Pancreas (tissue), 10 donors: ENCODE measurements around the gene AFF3. TPM values are rescaled to one million over a fixed set of nuclear protein-coding genes. Genes with fewer than 3 reads are reported as not detected.

ENCODE experiments used
- ATAC-seq, 4 donors: fragments of 200-7000 bp; cut with Tn5 transposase; one replicate each; pipeline versions ENCODE4 v1.8.0 to v1.9.1; 2020; ENCODE audit warnings: mild to moderate bottlenecking in 4 of 4, moderate library complexity in 4 of 4
- DNase-seq, 6 donors: peaks; one replicate each; pipeline ENCODE4 v3.0.0-alpha.2; 2020
- FAIRE-seq: peaks from 2 replicates; lab custom pipeline; 2012; peaks lifted over from hg19 to GRCh38; lab: Jason Lieb, UNC
- H3K27ac ChIP-seq, 4 donors: fragments of 200-600 bp; sonication (generic); 1 replicate in 3 of 4; 2 replicates in 1 of 4; pipeline versions ENCODE4 v1.5.0 to v1.8.0; 2020
- H3K27me3 ChIP-seq, 4 donors: fragments of 200-600 bp; one replicate each; pipeline ENCODE4 v1.8.0; 2021
- H3K36me3 ChIP-seq, 3 donors: fragments of 200-600 bp; sonication (generic) in 1 of 3; one replicate each; pipeline versions ENCODE4 v1.5.0 to v1.8.0; 2020 to 2021
- H3K4me1 ChIP-seq, 3 donors: fragments of 200-600 bp; one replicate each; pipeline ENCODE4 v1.8.0; 2021
- H3K4me3 ChIP-seq, 4 donors: fragments of 200-600 bp; sonication (generic) in 2 of 4; one replicate each; pipeline versions ENCODE4 v1.5.0 to v1.8.0; 2020 to 2021
- H3K9me3 ChIP-seq, 4 donors: fragments of 200-600 bp; one replicate each; pipeline ENCODE4 v1.8.0; 2021
- CTCF ChIP-seq, 4 donors: fragments of 200-600 bp; sonication (generic) in 3 of 4; IDR thresholded peaks; one replicate each; pipeline versions ENCODE4 v1.5.0 to v1.8.0; 2021; ENCODE audit warnings: antibody characterized with exemption in 4 of 4
- WGBS, 2 donors: extraction: QIAGEN DNeasy Blood & Tissue Kit; methylation state at CpG; one replicate each; pipeline ENCODE4 v1.1.7; 2013; 5-methylcytosine and 5-hydroxymethylcytosine counted together
- intact Hi-C, 3 donors: fragments of 100-400 bp; cut with DNase I; formaldehyde crosslinking; loops; one replicate each; pipeline versions ENCODE4 v1.11.1 to v1.14.2; 2022
- polyA plus RNA-seq, 2 donors: library from polyadenylated mRNA; stranded (reverse); fragments of 200-250 nt; gene quantifications; one replicate each; pipeline ENCODE4 v1.2.3, GENCODE V29; 2013
- total RNA-seq, 6 donors: library from RNA; stranded (reverse); fragmentation: NEBNext Ultra II Directional in 4 of 6; extraction: Animal tissue kit (Norgen Biotek cat#: 25700) in 4 of 6; gene quantifications; one replicate each; pipeline versions ENCODE4 v1.2.1 to v1.2.4, GENCODE V29; 2021 to 2023
- donor health status: healthy with polysubstance abuse.
- donor health status: DM: no; HTN: no; CAD: no; lungs with moderate emphysema.
- donor health status: DM: no; HTN: no; CAD: no.
- donor health status: control.
- donor health status: control.
- donor health status: Bipolar disorder and iron deficiency.
- donor health status: DM: yes; HTN: yes; CAD: no.
- donor health status: DM: no; HTN: no; CAD: no.
- donor health status: DM: no; HTN: no; CAD: no.
- donor health status: DM: yes; HTN: yes; CAD: no.

Gene AFF3
- total and polyA plus RNA-seq, 8 donors = 0.19 to 1.1 (median 0.54) TPM

- peaks cover 0 to 3% (median 0%) of the 10 kb centered on the region in 4 donors for H3K27me3 ChIP-seq
- 76 to 86% methylated on average over 6 of the region's 6 CpGs for WGBS, 2 donors
- no peak for DNase-seq
- TF ChIP-seq CTCF (IDR thresholded peaks at IDR 0.05) = no peak
- H3K27ac ChIP-seq = no peak overlapping the region
- H3K4me1 ChIP-seq = no peaks in the 10 kb centered on the region
- FAIRE-seq = no peak
- intact Hi-C loops = no loop called here
- no peak for ATAC-seq
- H3K36me3 ChIP-seq = no peaks in the 10 kb centered on the region
- H3K9me3 ChIP-seq = no peaks in the 10 kb centered on the region
- H3K4me3 ChIP-seq = no peak overlapping the region
Measured at GRCh38 chr2:99688699-99689098, 453.7 kb downstream of the AFF3 start.

- Histone ChIP-seq H3K27me3 (no peaks in the 10 kb centered on the region), H3K36me3 (no peaks in the 10 kb centered on the region), H3K27ac (no peak overlapping the region), H3K4me1 (no peaks in the 10 kb centered on the region), H3K4me3 (no peak overlapping the region), H3K9me3 (no peaks in the 10 kb centered on the region)
- FAIRE-seq (no peak), DNase-seq (no peak), ATAC-seq (no peak)
- WGBS, 2 donors = 76 to 77% methylated on average over 6 of the region's 6 CpGs
- TF ChIP-seq CTCF (IDR thresholded peaks at IDR 0.05) = no peak
- intact Hi-C loops = no loop called here
Measured at GRCh38 chr2:99682275-99683060, 459.9 kb downstream of the AFF3 start.

GRCh38 chr2:99680946-99681345, 461.4 kb downstream of the AFF3 start:
- FAIRE-seq (no peak), ATAC-seq (no peak), DNase-seq (no peak)
- Histone ChIP-seq H3K36me3 (no peaks in the 10 kb centered on the region), H3K9me3 (no peaks in the 10 kb centered on the region), H3K4me3 (no peak overlapping the region), H3K27me3 (no peaks in the 10 kb centered on the region), H3K4me1 (no peaks in the 10 kb centered on the region), H3K27ac (no peak overlapping the region)
- WGBS, 2 donors = 84 to 93% methylated on average over 1 of the region's 1 CpG
- intact Hi-C loops = no loop called here
- TF ChIP-seq CTCF (IDR thresholded peaks at IDR 0.05) = no peak

GRCh38 chr2:99679518-99679917, 462.9 kb downstream of the AFF3 start:
- intact Hi-C loops = no loop called here
- H3K4me1 ChIP-seq = no peaks in the 10 kb centered on the region
- no peaks in the 10 kb centered on the region for H3K9me3 ChIP-seq
- H3K27ac ChIP-seq = no peak overlapping the region
- H3K27me3 ChIP-seq = no peaks in the 10 kb centered on the region
- no peak for TF ChIP-seq CTCF (IDR thresholded peaks at IDR 0.05)
- no peak overlapping the region for H3K4me3 ChIP-seq
- FAIRE-seq (no peak), DNase-seq (no peak), ATAC-seq (no peak)
- H3K36me3 ChIP-seq = no peaks in the 10 kb centered on the region

- no peak for ATAC-seq
- 82 to 89% methylated on average over 4 of the region's 4 CpGs for WGBS, 2 donors
- Histone ChIP-seq H3K9me3 (no peaks in the 10 kb centered on the region), H3K36me3 (no peaks in the 10 kb centered on the region), H3K4me1 (no peaks in the 10 kb centered on the region), H3K4me3 (no peak overlapping the region), H3K27me3 (no peaks in the 10 kb centered on the region), H3K27ac (no peak overlapping the region)
- intact Hi-C loops = no loop called here
- no peak for FAIRE-seq
- no peak for DNase-seq
- no peak for TF ChIP-seq CTCF (IDR thresholded peaks at IDR 0.05)
Measured at GRCh38 chr2:99678625-99679024, 463.8 kb downstream of the AFF3 start.
